RWPE2 (cell line): ENCODE measurements around the gene CELF2.

Experiments
- ATAC-seq: fragments of 200-7000 bp; cut with Tn5 transposase; 3 replicates; pipeline ENCODE4 v1.9.1; 2021; ENCODE audit warnings: low read depth
- DNase-seq: peaks from one replicate; pipeline ENCODE4 v3.0.0-alpha.2; 2020; ENCODE audit warnings: low spot score
- H3K27ac ChIP-seq: fragments of 450-650 bp; 2 replicates; pipeline ENCODE4 v1.5.1; 2017; ENCODE audit warnings: mild to moderate bottlenecking; ENCODE audit not compliant: poor library complexity, severe bottlenecking
- H3K27me3 ChIP-seq: fragments of 250-450 bp; sonication (Bioruptor Pico); 2 replicates; pipeline ENCODE4 v1.5.1; 2021; ENCODE audit warnings: mild to moderate bottlenecking, moderate library complexity; ENCODE audit not compliant: insufficient read depth, poor library complexity, severe bottlenecking
- H3K36me3 ChIP-seq: fragments of 250-450 bp; sonication (Bioruptor Pico); 2 replicates; pipeline ENCODE4 v1.5.1; 2020; ENCODE audit warnings: low read depth, mild to moderate bottlenecking, moderate library complexity
- H3K4me1 ChIP-seq: fragments of 250-450 bp; sonication (Bioruptor Pico); 2 replicates; pipeline ENCODE4 v1.5.1; 2021; ENCODE audit warnings: mild to moderate bottlenecking, moderate library complexity; ENCODE audit not compliant: insufficient read depth, poor library complexity, severe bottlenecking
- H3K4me3 ChIP-seq: fragments of 250-450 bp; sonication (Bioruptor Pico); 2 replicates; pipeline ENCODE4 v1.5.1; 2021; ENCODE audit warnings: mild to moderate bottlenecking, moderate library complexity; ENCODE audit not compliant: severe bottlenecking
- H3K9me3 ChIP-seq: fragments of 250-450 bp; sonication (Bioruptor Pico); 2 replicates; pipeline ENCODE4 v1.5.1; 2021; ENCODE audit warnings: mild to moderate bottlenecking, moderate library complexity; ENCODE audit not compliant: severe bottlenecking
- TF ChIP-seq, protein P1 (sequence below): fragments of 450-650 bp; IDR thresholded peaks from one replicate; pipeline ENCODE4 v1.5.1; 2017; ENCODE audit warnings: mild to moderate bottlenecking, moderate library complexity; ENCODE audit not compliant: poor library complexity, severe bottlenecking

CELF2 gene

DNA sequence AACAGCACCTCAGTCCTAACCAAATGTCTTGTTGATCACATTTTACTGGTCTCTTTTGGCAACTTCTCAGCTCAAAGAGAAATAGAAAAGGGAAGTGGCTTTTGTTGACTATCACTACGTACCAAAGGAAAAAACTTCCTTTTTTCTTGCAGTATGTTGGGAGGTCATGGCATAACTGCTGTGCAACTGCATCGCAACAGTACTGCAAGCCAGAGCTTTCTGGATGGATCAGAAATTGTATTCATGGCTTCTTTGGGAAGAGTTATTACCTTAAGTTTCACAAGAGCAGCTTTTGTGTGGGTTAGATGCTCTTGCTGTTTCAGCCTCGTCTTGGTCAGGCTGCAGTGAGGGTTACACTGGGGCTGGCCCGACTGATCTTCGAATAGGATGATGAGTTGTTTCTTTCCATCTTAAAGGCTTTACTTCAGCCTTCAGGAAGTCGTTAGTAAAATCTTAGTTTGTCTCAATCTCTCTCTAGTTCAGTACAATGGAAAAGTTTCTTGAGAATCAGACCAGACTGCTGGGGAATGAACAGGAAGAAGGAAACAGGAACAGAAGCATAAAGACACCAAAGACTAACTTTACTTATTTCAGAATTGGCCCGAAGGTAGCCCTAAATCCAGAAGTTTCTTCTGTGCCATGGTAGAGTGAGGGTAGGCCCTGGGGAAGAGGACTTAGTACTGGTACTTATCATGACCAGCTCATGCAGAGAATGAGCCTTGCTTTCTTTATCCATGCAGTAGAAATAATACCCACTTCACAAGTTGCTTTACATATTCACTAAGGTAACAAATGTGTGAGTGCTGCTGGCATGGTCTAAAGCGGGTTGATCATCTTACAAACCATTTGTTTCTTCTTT is 153.6 kb downstream of the CELF2 start:
- ATAC-seq (no peak), DNase-seq (no peak)
- H3K36me3 ChIP-seq: no peaks in the 10 kb centered on the region
- no peak overlapping the region for H3K27ac ChIP-seq
- no peaks in the 10 kb centered on the region for H3K4me1 ChIP-seq
- H3K9me3 ChIP-seq: no peaks in the 10 kb centered on the region
- no peak overlapping the region for H3K4me3 ChIP-seq
- H3K27me3 ChIP-seq: peaks cover 8% of the 10 kb centered on the region
- TF ChIP-seq, protein P1, sequence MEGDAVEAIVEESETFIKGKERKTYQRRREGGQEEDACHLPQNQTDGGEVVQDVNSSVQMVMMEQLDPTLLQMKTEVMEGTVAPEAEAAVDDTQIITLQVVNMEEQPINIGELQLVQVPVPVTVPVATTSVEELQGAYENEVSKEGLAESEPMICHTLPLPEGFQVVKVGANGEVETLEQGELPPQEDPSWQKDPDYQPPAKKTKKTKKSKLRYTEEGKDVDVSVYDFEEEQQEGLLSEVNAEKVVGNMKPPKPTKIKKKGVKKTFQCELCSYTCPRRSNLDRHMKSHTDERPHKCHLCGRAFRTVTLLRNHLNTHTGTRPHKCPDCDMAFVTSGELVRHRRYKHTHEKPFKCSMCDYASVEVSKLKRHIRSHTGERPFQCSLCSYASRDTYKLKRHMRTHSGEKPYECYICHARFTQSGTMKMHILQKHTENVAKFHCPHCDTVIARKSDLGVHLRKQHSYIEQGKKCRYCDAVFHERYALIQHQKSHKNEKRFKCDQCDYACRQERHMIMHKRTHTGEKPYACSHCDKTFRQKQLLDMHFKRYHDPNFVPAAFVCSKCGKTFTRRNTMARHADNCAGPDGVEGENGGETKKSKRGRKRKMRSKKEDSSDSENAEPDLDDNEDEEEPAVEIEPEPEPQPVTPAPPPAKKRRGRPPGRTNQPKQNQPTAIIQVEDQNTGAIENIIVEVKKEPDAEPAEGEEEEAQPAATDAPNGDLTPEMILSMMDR: no peak

DNA sequence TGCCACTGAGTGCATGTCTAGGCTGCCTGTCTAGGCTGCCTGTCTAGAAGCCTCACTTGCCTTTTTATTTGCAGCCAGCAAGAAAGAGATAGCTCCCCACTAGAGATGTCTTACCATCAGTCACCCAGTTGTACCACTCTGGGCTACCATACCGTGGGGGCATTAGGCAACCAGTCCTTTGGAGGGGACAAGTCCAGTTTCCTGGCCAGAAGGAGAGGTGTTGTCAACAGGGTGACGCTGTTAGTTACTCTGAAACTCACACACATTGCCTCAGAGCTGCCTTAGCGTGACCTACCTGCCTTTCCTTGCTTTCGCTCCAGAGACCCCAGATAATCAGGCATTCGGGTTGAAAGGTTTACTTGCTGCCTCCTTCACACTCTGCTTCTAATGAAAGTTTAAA is 155.4 kb downstream of the CELF2 start:
- Histone ChIP-seq H3K4me3 (no peak overlapping the region), H3K36me3 (no peaks in the 10 kb centered on the region), H3K4me1 (no peaks in the 10 kb centered on the region), H3K9me3 (no peaks in the 10 kb centered on the region), H3K27me3 (no peaks in the 10 kb centered on the region), H3K27ac (no peak overlapping the region)
- TF ChIP-seq, protein P1: no peak
- ATAC-seq (no peak), DNase-seq (no peak)

DNA sequence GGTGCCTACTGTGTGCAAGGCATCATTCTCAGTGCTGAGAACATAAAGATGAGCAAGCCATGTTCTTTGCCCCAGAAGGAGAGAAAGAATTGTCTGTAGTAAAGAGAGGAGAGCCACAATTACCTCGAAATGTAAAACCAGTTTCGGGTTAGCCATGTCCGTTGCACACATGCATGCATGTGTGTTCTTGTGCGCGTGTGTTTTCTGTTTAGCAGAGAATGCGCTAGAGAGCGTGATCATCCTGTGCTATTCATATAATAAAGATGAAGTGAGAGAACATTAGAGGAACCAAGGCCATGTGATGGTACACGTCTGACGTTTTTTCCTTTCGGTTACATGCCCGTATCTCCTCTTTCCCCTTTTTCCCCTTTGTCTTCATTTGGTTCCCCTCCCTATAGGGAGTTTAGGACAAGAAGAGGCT is 158.2 kb downstream of the CELF2 start:
- Histone ChIP-seq H3K4me3 (no peak overlapping the region), H3K36me3 (no peaks in the 10 kb centered on the region), H3K4me1 (no peaks in the 10 kb centered on the region), H3K27ac (no peak overlapping the region), H3K9me3 (no peaks in the 10 kb centered on the region), H3K27me3 (no peaks in the 10 kb centered on the region)
- TF ChIP-seq, protein P1: no peak
- no peak for DNase-seq
- ATAC-seq: no peak

DNA sequence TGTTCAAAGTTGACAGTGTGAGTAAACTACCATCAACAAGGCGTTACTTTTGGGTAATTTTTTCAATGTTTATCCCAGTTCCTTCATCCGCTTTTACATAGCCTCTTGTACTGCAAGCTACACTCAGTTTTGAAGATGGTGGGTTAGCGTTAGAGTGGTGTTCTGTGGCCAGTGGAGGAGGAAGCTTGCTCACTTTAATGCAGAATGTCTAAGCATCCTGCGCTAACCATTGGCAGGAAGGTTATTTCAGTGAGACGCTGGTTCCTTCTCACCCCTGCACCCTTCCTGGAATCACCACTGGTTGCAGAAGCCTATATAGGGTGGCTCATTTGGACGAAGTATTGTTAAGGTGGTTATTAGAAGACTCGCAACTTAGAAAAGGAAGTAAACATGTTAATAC is 159.1 kb downstream of the CELF2 start:
- no peak overlapping the region for H3K4me3 ChIP-seq
- ATAC-seq (no peak), DNase-seq (no peak)
- no peaks in the 10 kb centered on the region for H3K4me1 ChIP-seq
- H3K9me3 ChIP-seq: no peaks in the 10 kb centered on the region
- TF ChIP-seq, protein P1: no peak
- H3K36me3 ChIP-seq: no peaks in the 10 kb centered on the region
- no peak overlapping the region for H3K27ac ChIP-seq
- no peaks in the 10 kb centered on the region for H3K27me3 ChIP-seq

DNA sequence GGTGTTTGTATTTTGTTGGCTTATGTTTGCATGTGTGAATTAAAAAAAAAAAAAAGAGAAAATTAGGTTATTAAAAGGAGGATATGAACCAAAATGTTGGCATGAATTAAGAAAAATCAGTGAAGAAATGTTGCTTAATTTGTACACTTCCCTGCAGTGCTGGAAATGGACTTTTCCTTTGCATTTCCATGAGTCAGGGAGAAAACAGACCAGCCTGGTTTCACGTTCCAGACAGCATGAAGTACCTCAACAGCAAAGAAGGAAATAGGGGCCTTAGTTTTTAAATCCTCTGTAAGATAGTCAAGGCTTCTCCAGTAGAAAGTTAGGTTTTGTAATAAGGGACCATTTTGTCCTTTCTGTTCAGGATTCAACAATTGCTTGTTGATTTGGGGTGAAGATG is 159.7 kb downstream of the CELF2 start:
- Histone ChIP-seq H3K27ac (no peak overlapping the region), H3K4me1 (no peaks in the 10 kb centered on the region), H3K27me3 (no peaks in the 10 kb centered on the region), H3K36me3 (no peaks in the 10 kb centered on the region), H3K9me3 (no peaks in the 10 kb centered on the region), H3K4me3 (no peak overlapping the region)
- no peak for ATAC-seq
- TF ChIP-seq, protein P1: no peak
- no peak for DNase-seq
